ENCODE results near the gene MYT1.

MYT1 gene

GRCh38 chr20:64139199-64140060 is 24.8 kb upstream of the MYT1 start:
- no peak for DNase-seq (ENCODE audit: low read depth in 2 of 2)

- DNase-seq (ENCODE audit: low read depth in 2 of 2), result no peak
Observed at GRCh38 chr20:64140061-64140931, 24.0 kb upstream of the MYT1 start.

- no peak for DNase-seq (ENCODE audit: low read depth in 2 of 2)
Observed at GRCh38 chr20:64140956-64141355, 23.3 kb upstream of the MYT1 start.

GRCh38 chr20:64142590-64142989 is 21.7 kb upstream of the MYT1 start:
- DNase-seq (ENCODE audit: low read depth in 2 of 2), result no peak

GRCh38 chr20:64143018-64143801 is 21.0 kb upstream of the MYT1 start:
- no peak for DNase-seq (ENCODE audit: low read depth in 2 of 2)

- DNase-seq (ENCODE audit: low read depth in 2 of 2), result no peak
Observed at GRCh38 chr20:64144144-64144912, 19.9 kb upstream of the MYT1 start.

- DNase-seq (ENCODE audit: low read depth in 2 of 2), result peak in 1 of 2 donors; percentile 22
Observed at GRCh38 chr20:64145458-64146300, 18.6 kb upstream of the MYT1 start.

- DNase-seq (ENCODE audit: low read depth in 2 of 2), result no peak
Observed at GRCh38 chr20:64146301-64146935, 17.8 kb upstream of the MYT1 start.

GRCh38 chr20:64146936-64147477 is 17.2 kb upstream of the MYT1 start:
- DNase-seq (ENCODE audit: low read depth in 2 of 2), result no peak

- no peak for DNase-seq (ENCODE audit: low read depth in 2 of 2)
Observed at GRCh38 chr20:64148581-64148980, 15.7 kb upstream of the MYT1 start.

GRCh38 chr20:64149141-64149540 is 15.1 kb upstream of the MYT1 start:
- no peak for DNase-seq (ENCODE audit: low read depth in 2 of 2)

GRCh38 chr20:64149809-64150560 is 14.3 kb upstream of the MYT1 start:
- no peak for DNase-seq (ENCODE audit: low read depth in 2 of 2)

- no peak for DNase-seq (ENCODE audit: low read depth in 2 of 2)
Observed at GRCh38 chr20:64150756-64151632, 13.3 kb upstream of the MYT1 start.

- DNase-seq (ENCODE audit: low read depth in 2 of 2), result no peak
Observed at GRCh38 chr20:64151633-64152530, 12.4 kb upstream of the MYT1 start.

GRCh38 chr20:64152906-64153305 is 11.3 kb upstream of the MYT1 start:
- no peak for DNase-seq (ENCODE audit: low read depth in 2 of 2)

- no peak for DNase-seq (ENCODE audit: low read depth in 2 of 2)
Observed at GRCh38 chr20:64153410-64153809, 10.8 kb upstream of the MYT1 start.
